Measurements from ENCODE around the gene SIRT4. TPM values are rescaled to one million over a fixed set of nuclear protein-coding genes. Genes with fewer than 3 reads are reported as not detected.

Gene SIRT4
- total and polyA plus RNA-seq, 2 of the 8 experiments (the other 6 are each of a cell fraction or from before 2014, with no cell fraction given) = 3.8 to 4.1 TPM

DNA sequence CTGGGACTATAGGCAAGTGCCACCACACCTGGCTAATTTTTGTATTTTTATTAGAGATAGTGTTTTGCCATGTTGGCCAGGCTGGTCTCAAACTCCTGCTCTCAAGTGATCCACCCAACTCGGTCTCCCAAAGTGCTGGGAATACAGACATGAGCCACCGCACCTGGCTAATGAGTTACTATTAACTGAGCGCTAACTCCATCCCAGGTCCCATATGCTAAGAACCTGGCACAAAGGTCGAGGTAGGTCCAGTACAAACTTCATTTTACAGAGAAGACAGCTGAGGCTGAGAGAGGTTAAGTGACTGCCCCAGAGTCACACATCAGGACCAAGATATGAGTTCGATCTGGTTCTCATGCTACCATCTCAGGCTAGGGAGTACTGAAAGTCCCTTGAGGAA is 29.9 kb downstream of the SIRT4 start (continued):
- TF ChIP-seq EP300 (IDR thresholded peaks at IDR 0.05; ENCODE audit: borderline replicate concordance in 1 of 2, low read depth in 2 of 2, low read length in 2 of 2) (no peak), RBBP5 (IDR thresholded peaks at IDR 0.05; ENCODE audit: borderline replicate concordance, low read depth, low read length) (no peak), NRF1 (IDR thresholded peaks at IDR 0.05; ENCODE audit: low read depth, low read length) (no peak), FOSL1 (IDR thresholded peaks at IDR 0.05; ENCODE audit: insufficient read depth, low read depth, low read length) (no peak)

Measured in H1 (cell line).